Measurements from ENCODE around the gene E4F1. TPM values are rescaled to one million over a fixed set of nuclear protein-coding genes. Genes with fewer than 3 reads are reported as not detected.

Gene E4F1
- total RNA-seq, 1 experiment from 2014 or later: 41.6 TPM

GRCh38 chr16:2226245-2226793 lies 2.9 kb downstream of the E4F1 start:
- CTCF ChIA-PET: no interaction called here

GRCh38 chr16:2226918-2227317 lies 3.5 kb downstream of the E4F1 start:
- DNase-seq (ENCODE audit: low spot score): no peak
- ChIA-PET CTCF (no interaction called here), POLR2A (ENCODE audit: low non-redundant PET) (no interaction called here)
- TF ChIP-seq EZH2 (IDR thresholded peaks at IDR 0.05; ENCODE audit: borderline replicate concordance, low read depth, low read length, poor library complexity, severe bottlenecking) (no peak), CTCF (conservative IDR thresholded peaks at IDR 0.05; ENCODE audit: low read depth, low read length) (no peak)
- Histone ChIP-seq H3K4me1 (ENCODE audit: insufficient read depth, low read length, poor library complexity, severe bottlenecking) (no peaks in the 10 kb centered on the region), H3K27me3 (replicated peaks; ENCODE audit: insufficient read depth, low read depth, low read length, poor library complexity) (no peaks in the 10 kb centered on the region), H3K36me3 (ENCODE audit: insufficient read depth, low read length, poor library complexity, severe bottlenecking) (peaks cover 20% of the 10 kb centered on the region), H3K9me3 (ENCODE audit: low read depth, low read length, poor library complexity, severe bottlenecking) (no peaks in the 10 kb centered on the region), H3K27ac (ENCODE audit: low read depth, low read length, poor library complexity, severe bottlenecking) (no peak overlapping the region), H3K4me3 (ENCODE audit: low read depth, low read length, poor library complexity, severe bottlenecking) (no peak overlapping the region)
- BruUV-seq (replicated peaks): no TSS peak
- intact Hi-C loops (cut with micrococcal nuclease; ENCODE audit: unreplicated experiment): no loop called here

More at GRCh38 chr16:2226245-2226793, 2.9 kb downstream of the E4F1 start:
- H3K27ac ChIP-seq (ENCODE audit: low read depth, low read length, poor library complexity, severe bottlenecking): no peak overlapping the region
- TF ChIP-seq CTCF (conservative IDR thresholded peaks at IDR 0.05; ENCODE audit: low read depth, low read length): no peak
- no peak for TF ChIP-seq EZH2 (IDR thresholded peaks at IDR 0.05; ENCODE audit: borderline replicate concordance, low read depth, low read length, poor library complexity, severe bottlenecking)
- H3K4me3 ChIP-seq (ENCODE audit: low read depth, low read length, poor library complexity, severe bottlenecking): no peak overlapping the region
- H3K4me1 ChIP-seq (ENCODE audit: insufficient read depth, low read length, poor library complexity, severe bottlenecking): no peaks in the 10 kb centered on the region
- H3K27me3 ChIP-seq (replicated peaks; ENCODE audit: insufficient read depth, low read depth, low read length, poor library complexity): no peaks in the 10 kb centered on the region
- DNase-seq (ENCODE audit: low spot score): no peak
- BruUV-seq (replicated peaks): TSS peak; percentile 11
- H3K9me3 ChIP-seq (ENCODE audit: low read depth, low read length, poor library complexity, severe bottlenecking): no peaks in the 10 kb centered on the region
- peaks cover 17% of the 10 kb centered on the region for H3K36me3 ChIP-seq (ENCODE audit: insufficient read depth, low read length, poor library complexity, severe bottlenecking)
- intact Hi-C loops (cut with micrococcal nuclease; ENCODE audit: unreplicated experiment): no loop called here
- POLR2A ChIA-PET (ENCODE audit: low non-redundant PET): no interaction called here

- intact Hi-C loops (cut with micrococcal nuclease; ENCODE audit: unreplicated experiment): no loop called here
- no TSS peak for BruUV-seq (replicated peaks)
These were observed 4.9 kb downstream of the E4F1 start for GRCh38 chr16:2228161-2228824.

More at GRCh38 chr16:2228161-2228824, 4.9 kb downstream of the E4F1 start:
- Histone ChIP-seq H3K27me3 (replicated peaks; ENCODE audit: insufficient read depth, low read depth, low read length, poor library complexity) (no peaks in the 10 kb centered on the region), H3K9me3 (ENCODE audit: low read depth, low read length, poor library complexity, severe bottlenecking) (no peaks in the 10 kb centered on the region), H3K36me3 (ENCODE audit: insufficient read depth, low read length, poor library complexity, severe bottlenecking) (peaks cover 31% of the 10 kb centered on the region), H3K4me3 (ENCODE audit: low read depth, low read length, poor library complexity, severe bottlenecking) (no peak overlapping the region), H3K4me1 (ENCODE audit: insufficient read depth, low read length, poor library complexity, severe bottlenecking) (no peaks in the 10 kb centered on the region), H3K27ac (ENCODE audit: low read depth, low read length, poor library complexity, severe bottlenecking) (no peak overlapping the region)
- no peak for DNase-seq (ENCODE audit: low spot score)
- ChIA-PET CTCF (no interaction called here), POLR2A (ENCODE audit: low non-redundant PET) (no interaction called here)
- TF ChIP-seq CTCF (conservative IDR thresholded peaks at IDR 0.05; ENCODE audit: low read depth, low read length) (no peak), EZH2 (IDR thresholded peaks at IDR 0.05; ENCODE audit: borderline replicate concordance, low read depth, low read length, poor library complexity, severe bottlenecking) (no peak)
